Hypothalamus (tissue), 51 donors: ENCODE results near the gene ARL14.
"Not testable (repeated sequence)": the region's sequence is repeated elsewhere in the genome, so short reads cannot be mapped to it uniquely, and the experiment has no call there.

ENCODE experiments used
- DNase-seq, 51 donors: peaks; one replicate each; lab custom pipeline; 2025; lab: John Stamatoyannopoulos, UW

Gene ARL14

DNA sequence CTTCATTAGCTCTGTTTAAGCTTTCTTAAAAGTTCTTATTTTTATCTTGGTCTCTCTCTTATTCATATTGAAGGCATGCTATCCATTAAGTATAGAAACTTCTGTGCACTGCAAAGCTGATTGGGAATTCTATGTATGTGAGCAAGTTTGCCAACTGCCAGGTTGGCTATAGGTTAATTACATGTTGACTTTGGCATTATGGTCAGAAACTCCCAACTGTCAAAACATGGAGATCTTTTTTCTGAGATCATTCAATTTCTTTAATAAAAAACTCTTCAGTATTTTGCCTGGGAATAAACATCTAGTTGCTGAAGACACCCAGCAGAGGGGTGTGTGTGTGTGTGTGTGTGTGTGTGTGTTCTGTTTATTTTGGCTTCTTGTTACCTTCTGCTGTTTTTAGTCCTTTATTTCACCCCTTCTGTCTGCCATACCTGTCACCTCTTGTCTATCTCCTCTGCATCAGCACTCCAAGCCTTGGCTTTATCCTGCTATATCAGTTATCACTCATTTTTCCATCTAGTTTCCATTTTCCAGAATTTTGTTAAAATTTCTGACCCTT lies 1.3 kb upstream of the ARL14 start:
- no peak for DNase-seq

DNA sequence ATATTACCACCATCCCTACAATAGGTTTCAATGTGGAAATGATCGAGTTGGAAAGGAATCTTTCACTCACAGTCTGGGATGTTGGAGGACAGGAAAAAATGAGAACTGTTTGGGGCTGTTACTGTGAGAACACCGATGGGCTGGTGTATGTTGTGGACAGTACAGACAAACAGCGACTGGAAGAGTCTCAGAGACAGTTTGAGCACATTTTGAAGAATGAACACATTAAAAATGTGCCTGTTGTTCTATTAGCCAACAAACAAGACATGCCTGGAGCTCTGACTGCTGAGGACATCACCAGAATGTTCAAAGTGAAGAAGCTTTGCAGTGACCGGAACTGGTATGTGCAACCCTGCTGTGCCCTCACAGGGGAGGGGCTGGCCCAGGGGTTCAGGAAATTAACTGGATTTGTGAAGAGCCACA lies 510 bp downstream of the ARL14 start:
- no peak for DNase-seq

DNA sequence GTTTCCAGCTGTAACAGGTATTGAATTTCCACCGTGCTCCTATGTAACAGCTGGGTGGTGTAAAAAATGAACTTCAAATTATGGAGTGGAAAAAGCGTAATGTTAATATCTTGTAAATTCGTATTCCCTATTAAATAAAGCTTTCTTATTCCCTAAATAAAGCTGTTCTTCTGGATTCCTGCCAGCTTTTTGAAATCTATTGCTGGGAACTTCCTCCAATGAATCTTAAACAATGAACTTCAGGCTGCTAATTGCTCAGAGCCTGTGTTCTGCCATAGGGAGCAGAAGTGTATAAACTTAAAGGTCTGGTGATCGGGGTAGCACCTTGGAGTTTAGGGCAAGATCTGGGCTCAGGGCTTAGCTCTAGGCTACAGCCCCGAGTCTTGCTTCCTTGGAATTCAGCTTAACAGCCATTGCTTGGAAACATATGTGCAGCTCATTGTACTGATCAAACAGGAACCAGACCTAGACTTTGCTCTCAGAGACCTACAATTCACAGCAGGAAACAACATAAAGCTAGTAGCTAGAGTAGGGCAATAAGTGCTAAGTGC lies 1.4 kb downstream of the ARL14 start:
- no peak for DNase-seq

DNA sequence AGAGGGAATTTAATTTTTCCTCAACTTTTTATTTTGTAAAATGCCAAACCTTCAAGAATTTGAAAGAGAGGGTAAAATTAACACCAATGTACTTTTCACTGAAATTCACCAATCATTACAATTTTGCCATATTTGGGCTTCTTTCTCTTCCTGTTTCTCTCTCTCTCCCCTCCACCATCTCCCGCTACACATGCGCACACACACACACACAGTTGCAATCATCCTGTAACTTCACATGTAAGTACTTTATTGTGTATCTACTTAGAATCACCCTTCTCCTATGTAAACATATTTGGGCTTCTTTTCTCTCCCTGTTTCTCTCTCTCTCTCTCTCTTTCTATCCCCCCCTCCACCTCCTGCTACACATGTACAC lies 7.4 kb downstream of the ARL14 start:
- DNase-seq, result no peak

DNA sequence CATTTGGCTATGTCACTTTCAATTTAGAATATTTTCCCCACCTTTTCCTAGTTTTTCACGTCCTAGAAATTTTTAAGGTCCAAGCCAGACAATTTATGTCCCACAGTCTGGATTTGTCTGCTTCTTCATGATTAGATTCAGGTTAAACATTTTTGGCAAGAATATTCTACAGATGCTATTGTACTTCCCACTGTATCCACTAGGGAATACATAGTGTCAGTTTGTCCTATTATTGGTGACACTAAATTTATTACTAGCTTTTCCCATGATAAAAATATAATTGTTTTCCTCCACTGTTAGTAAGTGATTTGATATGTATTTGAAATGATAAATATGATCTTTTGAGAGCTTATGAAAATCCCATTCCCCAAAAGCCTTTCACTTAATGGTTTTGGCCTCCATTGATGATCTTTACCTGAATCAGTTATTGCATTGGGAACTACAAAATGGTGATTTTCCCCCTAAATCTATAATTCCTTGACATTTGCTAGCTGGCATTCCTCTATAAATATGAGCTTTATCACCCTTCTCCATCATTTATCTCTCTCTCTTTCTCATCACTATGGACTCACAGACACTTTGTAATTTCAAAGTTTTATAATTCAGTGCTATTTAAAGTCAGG lies 8.3 kb downstream of the ARL14 start:
- DNase-seq, result no peak

DNA sequence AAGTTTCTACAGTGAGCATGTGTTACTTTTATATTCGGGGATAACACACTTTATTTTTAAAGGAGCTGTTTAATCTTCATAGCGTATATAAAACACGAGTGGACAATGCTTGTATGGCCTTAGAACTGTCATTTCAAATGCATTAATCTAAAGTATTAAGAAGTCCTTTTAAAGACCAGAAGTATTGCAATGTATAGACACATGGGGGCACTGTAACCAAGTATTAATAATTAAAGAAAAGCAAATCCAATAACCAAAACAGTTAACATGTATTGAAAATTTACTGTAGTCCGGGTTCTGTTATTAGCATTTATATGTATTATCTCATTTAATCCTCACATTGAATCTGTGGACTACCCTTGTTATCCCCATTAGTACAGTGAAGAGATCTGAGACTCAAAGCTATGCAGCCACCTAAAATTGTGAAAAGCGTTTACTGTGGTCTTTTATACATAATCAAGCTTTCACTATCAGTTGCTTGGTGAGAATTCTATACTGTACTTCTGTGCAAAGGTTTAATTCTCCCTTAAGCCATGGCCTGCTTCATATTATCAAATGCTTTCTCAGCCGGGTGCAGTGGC lies 10.1 kb downstream of the ARL14 start:
- DNase-seq, result no peak

DNA sequence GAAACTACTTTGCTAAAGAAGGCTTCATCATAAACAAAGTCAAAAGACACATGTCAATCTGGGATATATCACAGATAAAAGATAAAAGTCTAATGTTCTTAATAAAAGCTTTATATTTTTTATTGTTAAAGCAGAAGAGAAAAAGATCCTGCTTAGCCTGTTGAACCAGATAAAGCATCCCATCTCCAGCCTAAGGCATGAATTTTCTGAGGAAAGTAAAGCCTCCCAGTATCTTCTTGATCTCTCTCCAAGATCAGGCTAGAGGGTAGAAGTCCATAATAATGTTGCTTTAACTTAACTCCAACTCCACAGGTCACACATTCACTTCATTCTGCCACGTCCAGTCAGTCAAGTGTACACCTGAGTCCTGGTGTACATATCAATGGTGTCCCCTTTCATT lies 14.2 kb downstream of the ARL14 start:
- no peak for DNase-seq

DNA sequence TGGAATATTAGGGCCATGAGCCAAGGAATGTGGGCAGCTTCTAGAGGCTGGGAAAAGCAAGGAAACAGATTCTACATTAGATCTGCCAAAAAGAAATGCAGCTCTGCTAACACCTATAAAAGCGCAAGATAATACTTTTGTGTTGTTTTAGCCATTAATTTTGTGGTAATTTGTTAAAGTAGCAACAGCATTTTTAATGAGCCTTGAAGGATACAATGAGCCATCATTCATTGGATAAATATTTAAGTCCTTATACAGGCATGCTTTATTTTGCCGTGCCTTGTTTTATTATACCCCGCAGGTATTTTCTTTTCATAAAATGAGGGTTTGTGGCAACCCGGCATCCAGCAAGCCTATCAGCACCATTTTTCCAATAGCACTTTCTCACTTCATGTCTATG lies 15.0 kb downstream of the ARL14 start:
- DNase-seq, result no peak

DNA sequence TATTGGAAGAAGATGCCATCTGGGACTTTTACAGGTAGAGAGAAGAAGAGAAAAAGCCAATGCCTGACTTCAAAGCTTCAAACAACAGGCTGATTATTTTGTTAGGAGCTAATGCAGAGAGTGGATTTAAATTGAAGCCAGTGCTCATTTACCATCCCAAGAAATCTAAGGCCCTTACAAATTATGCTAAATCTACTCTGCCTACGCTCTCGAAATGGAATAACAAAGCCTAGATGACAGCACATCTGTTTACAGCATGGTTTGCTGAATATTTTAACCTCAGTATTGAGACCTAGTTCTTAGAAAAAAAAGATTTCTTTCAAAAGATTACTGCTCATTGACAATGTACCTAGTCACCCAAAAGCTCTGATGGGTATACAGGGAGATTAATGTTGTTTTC lies 16.2 kb downstream of the ARL14 start:
- DNase-seq, result no peak

DNA sequence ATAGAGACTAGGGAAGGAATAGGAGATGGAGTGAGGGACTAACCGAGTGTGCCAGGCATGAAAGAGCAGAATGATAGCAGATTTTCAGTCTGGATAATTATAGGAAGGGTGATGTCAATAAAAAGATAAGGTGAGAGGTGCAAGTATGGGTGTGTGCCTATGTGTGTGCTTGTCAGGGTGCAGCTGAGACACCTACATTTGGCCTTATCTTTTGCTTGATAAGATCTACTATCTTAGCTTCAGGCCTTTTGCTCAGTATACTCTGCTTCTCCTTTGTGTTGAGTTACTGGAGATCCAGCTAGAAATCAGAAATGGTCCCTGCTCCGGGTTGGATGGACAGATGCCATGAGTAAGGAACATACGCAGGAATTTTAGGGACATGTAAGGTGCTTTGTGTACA lies 17.4 kb downstream of the ARL14 start:
- no peak for DNase-seq

DNA sequence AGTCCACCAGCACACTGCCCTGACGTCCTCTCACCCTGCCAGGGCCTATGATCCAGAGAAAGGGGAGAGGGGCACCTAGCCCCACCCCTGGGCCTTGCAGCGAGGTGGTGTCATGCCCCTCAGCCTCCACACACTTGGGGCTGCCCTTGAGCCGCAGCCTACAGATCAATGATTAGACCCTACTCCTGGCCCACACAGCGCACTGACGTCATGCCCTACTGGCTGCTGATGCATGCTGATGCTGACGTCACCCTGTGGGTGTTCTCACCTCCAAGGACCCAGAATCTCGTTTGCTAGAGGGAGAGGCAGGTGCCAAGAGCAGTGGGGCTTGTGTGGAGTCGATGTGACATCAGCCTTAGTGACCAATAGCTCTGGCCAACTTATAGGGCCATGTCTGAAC lies 18.0 kb downstream of the ARL14 start:
- DNase-seq, result no peak

DNA sequence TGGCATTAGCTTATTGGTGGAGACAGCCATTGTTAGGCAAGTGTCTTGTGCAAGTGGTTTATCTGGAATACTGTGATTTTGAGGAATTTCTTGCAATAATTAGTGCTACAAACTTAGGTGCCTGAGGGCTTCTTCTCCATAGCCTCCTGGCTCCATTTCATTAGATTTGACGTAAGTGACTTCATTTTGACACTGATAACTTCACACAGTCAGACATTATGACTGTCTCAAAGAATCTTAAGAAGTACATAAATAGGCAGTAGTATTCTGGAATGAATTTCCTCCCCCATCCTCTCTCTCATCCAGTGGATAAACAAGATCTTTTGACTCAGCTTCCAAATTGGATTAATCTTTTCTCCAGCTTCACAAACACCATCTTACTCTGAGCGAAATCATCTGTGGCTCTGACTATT lies 19.0 kb downstream of the ARL14 start:
- no peak for DNase-seq

DNA sequence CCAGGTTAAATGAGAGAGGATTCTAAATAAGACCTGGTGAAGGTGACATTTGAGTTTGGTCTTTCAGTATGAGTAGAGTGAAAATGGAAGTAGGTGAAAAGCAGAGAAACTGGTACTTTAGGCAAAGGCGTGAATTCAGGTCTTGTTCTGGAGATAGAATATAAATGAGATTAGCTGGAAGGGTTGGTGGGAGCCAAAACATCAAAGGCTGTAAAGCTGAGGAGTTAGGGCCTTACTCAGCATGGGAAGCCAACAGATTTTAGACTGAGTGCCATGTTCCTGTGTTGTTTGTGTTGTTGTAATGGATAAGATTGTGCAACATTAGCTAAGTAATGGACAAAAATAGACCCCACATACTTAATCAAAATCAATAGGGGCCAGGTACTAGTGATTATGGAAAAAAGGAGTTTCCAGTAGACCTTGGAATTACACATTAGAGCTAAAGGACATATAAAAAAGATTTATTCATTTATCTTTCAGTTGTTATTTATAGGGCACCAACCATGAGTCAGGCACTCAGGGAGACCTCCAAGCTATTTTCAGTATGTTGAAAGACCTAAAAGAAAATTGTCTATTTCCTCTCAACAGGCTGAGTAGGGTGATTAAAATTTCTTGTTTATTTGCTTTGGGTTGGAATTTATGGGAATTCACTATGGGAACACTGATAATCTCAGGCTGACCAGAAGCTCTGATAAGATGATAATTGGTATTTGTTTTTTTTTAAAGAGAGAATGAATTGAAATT lies 20.8 kb downstream of the ARL14 start:
- no peak for DNase-seq

DNA sequence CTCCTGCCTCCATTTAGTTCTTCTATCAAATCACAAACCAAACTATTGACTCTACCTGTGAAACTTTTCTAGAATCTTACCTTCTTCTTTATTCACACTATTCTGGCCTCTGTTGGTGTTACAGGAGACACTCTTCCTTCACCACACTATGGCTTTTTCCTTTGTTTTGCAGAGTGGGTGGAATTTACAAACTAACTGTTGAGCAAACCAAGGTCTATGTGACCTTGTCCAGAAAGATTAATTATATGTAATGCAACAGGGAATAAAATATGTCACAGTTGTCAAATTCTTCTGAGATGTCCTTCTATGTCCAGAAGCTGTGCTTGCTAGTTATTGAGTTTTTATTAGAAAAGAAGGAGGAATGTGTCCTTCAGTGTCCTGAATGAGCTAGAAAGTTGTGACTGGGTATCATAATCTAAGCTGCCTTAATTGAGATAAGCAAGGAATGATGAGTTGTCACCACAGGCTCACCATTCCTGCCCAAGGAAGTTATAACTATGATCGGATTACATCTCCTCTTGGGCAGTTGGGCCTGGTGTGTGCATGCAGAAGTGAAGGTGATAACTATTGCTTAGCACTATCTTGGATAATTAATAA lies 21.7 kb downstream of the ARL14 start:
- no peak for DNase-seq

DNA sequence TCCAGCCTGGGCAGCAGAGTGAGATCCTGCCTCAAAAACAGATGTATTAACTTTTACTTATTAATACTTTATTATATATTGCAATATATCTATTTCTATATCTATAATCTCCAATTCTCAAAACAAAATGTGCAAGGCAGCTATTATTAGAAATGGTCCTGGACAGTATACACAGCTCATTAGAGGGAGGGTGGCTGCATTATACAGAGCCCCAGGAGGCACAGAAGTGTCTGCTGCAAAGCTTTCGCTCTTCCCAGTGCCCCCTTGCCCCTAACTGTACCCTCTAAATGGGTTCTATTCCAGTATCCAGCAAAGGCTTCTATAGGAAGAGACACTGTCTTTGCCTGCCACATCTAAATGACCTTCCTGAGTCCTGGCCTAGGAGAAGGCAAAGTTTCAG lies 24.5 kb downstream of the ARL14 start:
- DNase-seq, result no peak

DNA sequence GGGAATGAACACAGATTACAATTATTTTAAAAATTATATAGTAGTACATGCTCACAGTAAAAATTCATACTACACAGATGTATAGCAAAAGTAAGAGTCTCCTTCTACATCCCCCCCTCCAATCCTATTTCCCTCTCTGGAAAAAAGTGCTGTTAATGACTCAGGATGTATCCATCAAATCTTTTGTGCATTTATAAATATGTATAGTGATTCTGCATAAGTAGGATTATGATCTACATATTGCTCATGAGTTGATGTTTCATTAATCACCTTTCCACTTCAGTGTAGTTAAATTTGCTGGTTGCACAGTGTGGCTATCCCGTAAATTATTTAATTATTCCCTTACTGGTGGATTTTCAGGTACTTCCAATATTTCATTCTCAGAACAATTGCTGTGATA lies 25.3 kb downstream of the ARL14 start:
- DNase-seq, result no peak

DNA sequence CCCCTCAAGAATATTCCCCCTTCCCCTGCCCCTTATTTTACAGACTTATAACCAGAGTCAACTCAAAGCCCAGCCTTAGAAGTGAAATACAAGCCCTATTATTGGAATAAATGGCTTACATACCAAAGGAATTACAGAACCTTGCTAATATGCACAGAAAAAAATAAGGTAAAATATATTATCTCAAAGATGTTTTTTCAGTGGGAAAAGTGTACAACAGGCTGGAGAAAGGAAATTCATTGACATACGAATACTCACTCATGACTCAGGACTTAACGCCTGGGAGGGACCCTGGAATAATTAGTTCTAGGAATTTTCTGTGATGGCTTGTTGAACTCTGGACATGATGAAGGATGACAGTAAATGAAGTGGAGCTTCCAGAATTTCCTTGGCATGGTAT lies 27.0 kb downstream of the ARL14 start:
- DNase-seq, result no peak

DNA sequence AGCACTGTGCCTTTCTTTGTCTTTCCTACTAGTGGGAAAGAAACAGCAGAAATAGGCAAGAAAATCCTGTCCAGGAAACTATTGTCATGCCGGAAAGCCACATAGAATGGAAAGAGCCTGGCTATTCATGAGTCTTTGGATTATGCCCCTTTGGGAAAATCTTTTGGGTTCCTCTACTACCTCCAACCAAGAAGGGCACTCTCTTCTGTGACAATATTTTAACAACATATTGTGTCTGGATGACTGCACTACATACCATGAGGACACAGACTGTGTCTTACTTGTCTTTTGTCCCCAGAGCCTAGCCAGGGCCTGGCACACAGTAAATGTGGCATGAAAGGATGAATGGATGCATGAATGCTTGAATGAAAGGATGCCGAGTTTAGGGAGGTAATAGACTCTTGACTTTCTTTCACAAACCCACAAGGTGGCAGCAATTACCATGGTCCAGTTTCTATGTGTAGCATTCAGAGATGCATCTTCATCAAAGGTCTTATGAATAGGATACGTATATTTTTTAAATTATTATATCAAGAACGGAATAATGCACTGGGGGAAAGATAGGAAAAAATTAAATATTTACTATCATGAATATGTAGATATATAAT lies 30.3 kb downstream of the ARL14 start:
- DNase-seq, result peak in 22 of 51 donors; percentile 0 to 61 (median 12)

DNA sequence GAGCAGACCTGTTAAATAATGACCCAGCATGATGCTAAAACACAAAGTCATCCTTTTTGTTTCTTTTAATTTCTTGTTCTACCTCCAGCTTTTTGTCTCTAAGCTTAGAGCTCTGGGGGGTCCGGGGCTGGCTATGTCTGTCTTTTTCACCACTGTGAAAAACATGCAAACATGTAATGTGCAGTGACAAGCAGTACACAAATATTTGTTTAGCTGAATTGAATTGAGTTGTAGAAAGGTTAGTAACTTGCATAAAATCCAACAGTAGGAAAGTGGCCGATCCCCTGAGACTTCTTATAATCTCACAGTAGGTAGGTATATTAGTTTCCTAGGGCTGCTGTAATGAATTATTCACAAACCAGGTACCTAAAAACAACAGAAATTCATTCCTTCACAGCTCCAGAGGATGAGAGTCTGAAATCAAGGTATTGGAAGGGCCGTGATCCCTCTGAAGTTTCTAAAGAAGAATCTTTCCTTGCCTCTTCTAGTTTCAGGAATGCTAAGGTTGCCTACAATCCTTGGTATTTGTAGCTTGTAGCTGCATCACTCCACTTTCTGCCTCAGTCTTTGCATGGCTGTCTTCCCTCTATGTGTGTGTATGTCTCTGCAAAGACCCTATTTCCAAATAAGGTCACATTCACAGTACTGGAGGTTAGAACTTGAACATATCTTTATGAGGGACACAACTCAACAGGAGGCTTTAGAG lies 32.7 kb downstream of the ARL14 start:
- no peak for DNase-seq

DNA sequence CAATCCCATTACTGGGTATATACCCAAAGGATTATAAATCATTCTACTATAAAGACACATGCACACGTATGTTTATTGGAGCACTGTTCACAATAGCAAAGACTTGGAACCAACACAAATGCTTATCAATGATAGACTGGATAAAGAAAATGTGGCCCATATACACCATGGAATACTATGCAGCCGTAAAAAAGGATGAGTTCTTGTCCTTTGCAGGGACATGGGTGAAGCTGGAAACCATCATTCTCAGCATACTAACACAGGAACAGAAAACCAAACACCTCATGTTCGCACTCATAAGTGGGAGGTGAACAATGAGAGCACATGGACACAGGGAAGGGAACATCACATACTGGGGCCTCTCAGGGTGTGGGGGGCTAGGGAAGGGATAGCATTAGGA lies 36.2 kb downstream of the ARL14 start:
- DNase-seq, result not testable (repeated sequence)
